ENCODE results near the gene NRN1L. TPM values are rescaled to one million over a fixed set of nuclear protein-coding genes. Genes with fewer than 3 reads are reported as not detected.
A peak's percentile ranks its signal among the peaks of the same experiment; 100 is the strongest.
"Not testable (repeated sequence)": the region's sequence is repeated elsewhere in the genome, so short reads cannot be mapped to it uniquely, and the experiment has no call there.

The NRN1L gene
- total RNA-seq, result 0.69 TPM
- long read RNA-seq, partial matches to known transcripts, result 0 of 1 reads
- long read RNA-seq, other reads (novel, unspliced or antisense), result 1 of 1 reads

- H3K27ac ChIP-seq, result peak within 1 kb of the TSS; percentile 24
- H3K9me3 ChIP-seq, result no peaks in the 10 kb centered on the region
- intact Hi-C loops (cut with DNase I), result loop anchor here (10.0 kb wide), 1 partner anchor 160 kb away; no protein-coding TSS in a partner anchor
- TF ChIP-seq CTCF (IDR thresholded peaks at IDR 0.05), result no peak
- no peaks in the 10 kb centered on the region for H3K27me3 ChIP-seq
- H3K4me1 ChIP-seq, result peaks cover 4% of the 10 kb centered on the region
- DNase-seq (peak; percentile 91), ATAC-seq (peak; percentile 84)
- peaks cover 46% of the 10 kb centered on the region for H3K36me3 ChIP-seq
- no peak within 1 kb of the TSS for H3K4me3 ChIP-seq
These were observed at the start of gene NRN1L for GRCh38 chr16:67884684-67885083. Gene NRN1L (plus strand): TSS chr16:67884885. CDS start chr16:67884904, 19 bp downstream.

GRCh38 chr16:67837190-67837589, 47.5 kb upstream of the NRN1L start:
- H3K9me3 ChIP-seq; H3K36me3 ChIP-seq; ATAC-seq; H3K27ac ChIP-seq; H3K4me3 ChIP-seq; H3K27me3 ChIP-seq; intact Hi-C loops (cut with DNase I); DNase-seq: not testable (repeated sequence)
- peaks cover 12% of the 10 kb centered on the region for H3K4me1 ChIP-seq

GRCh38 chr16:67837811-67838210, 46.9 kb upstream of the NRN1L start:
- no peaks in the 10 kb centered on the region for H3K9me3 ChIP-seq
- H3K4me3 ChIP-seq, result no peak overlapping the region
- no peak overlapping the region for H3K27ac ChIP-seq
- no peak for TF ChIP-seq CTCF (IDR thresholded peaks at IDR 0.05)
- H3K36me3 ChIP-seq, result no peaks in the 10 kb centered on the region
- ATAC-seq (no peak), DNase-seq (no peak)
- intact Hi-C loops (cut with DNase I), result no loop called here
- no peaks in the 10 kb centered on the region for H3K27me3 ChIP-seq
- H3K4me1 ChIP-seq, result peaks cover 6% of the 10 kb centered on the region

GRCh38 chr16:67841198-67841815, 43.4 kb upstream of the NRN1L start:
- Histone ChIP-seq H3K9me3 (no peaks in the 10 kb centered on the region), H3K4me3 (peak overlapping the region; percentile 89), H3K27me3 (no peaks in the 10 kb centered on the region), H3K4me1 (peaks cover 32% of the 10 kb centered on the region), H3K27ac (peak overlapping the region; percentile 99), H3K36me3 (no peaks in the 10 kb centered on the region)
- intact Hi-C loops (cut with DNase I), result no loop called here
- TF ChIP-seq CTCF (IDR thresholded peaks at IDR 0.05), result no peak
- DNase-seq (no peak), ATAC-seq (no peak)

- TF ChIP-seq CTCF (IDR thresholded peaks at IDR 0.05), result peak; percentile 86
- intact Hi-C loops (cut with DNase I), result no loop called here
These were observed 42.7 kb upstream of the NRN1L start, which contains the start of gene THAP11 for GRCh38 chr16:67841816-67842508. Gene THAP11 (plus strand): TSS chr16:67842320. CDS start chr16:67842555, 235 bp downstream.

More at GRCh38 chr16:67841816-67842508, 42.7 kb upstream of the NRN1L start, which contains the start of gene THAP11:
- Histone ChIP-seq H3K9me3 (no peaks in the 10 kb centered on the region), H3K4me3 (peak within 1 kb of the TSS; percentile 89), H3K36me3 (no peaks in the 10 kb centered on the region), H3K27ac (peak within 1 kb of the TSS; percentile 99), H3K4me1 (peaks cover 32% of the 10 kb centered on the region), H3K27me3 (no peaks in the 10 kb centered on the region)
- ATAC-seq, result peak; percentile 85
- peak; percentile 96 for DNase-seq
